ENCODE measurements around the gene SPATA3.

SPATA3 gene

DNA sequence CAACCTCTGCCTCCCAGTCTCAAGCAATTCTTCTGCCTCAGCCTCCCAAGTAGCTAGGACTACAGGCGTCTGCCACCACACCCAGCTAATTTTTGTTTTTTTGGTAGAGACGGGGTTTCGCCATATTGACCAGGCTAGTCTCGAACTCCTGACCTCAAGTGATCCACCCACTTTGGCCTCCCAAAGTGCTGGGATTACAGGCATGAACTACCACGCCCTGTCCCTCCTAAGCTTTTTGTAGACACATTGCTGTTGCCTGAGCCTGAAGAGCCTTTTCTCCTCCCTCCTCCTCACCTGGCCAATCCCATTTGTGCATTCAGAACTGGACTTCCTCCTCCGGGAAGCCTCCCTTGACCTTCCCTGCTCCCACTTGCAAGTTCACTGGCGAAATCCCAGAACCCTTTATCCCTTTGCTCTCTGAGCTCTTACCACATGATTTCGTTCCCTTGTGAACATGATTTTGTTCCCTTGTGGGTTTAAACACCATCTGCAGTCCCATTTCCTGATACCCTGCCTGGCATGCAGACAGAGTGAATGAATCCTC, 44.0 kb downstream of the SPATA3 start:
- Mint-ChIP-seq H3K27me3 (ENCODE audit: low read depth, poor library complexity) (peaks cover 67% of the 10 kb centered on the region), H3K4me3 (no peak overlapping the region), H3K9me3 (peaks cover 3% of the 10 kb centered on the region), H3K27ac (no peak overlapping the region), H3K36me3 (ENCODE audit: low read depth) (no peaks in the 10 kb centered on the region), H3K4me1 (peaks cover 7% of the 10 kb centered on the region)
- TF ChIP-seq, protein P1, sequence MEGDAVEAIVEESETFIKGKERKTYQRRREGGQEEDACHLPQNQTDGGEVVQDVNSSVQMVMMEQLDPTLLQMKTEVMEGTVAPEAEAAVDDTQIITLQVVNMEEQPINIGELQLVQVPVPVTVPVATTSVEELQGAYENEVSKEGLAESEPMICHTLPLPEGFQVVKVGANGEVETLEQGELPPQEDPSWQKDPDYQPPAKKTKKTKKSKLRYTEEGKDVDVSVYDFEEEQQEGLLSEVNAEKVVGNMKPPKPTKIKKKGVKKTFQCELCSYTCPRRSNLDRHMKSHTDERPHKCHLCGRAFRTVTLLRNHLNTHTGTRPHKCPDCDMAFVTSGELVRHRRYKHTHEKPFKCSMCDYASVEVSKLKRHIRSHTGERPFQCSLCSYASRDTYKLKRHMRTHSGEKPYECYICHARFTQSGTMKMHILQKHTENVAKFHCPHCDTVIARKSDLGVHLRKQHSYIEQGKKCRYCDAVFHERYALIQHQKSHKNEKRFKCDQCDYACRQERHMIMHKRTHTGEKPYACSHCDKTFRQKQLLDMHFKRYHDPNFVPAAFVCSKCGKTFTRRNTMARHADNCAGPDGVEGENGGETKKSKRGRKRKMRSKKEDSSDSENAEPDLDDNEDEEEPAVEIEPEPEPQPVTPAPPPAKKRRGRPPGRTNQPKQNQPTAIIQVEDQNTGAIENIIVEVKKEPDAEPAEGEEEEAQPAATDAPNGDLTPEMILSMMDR (IDR thresholded peaks at IDR 0.05), result no peak
- DNase-seq, result no peak

DNA sequence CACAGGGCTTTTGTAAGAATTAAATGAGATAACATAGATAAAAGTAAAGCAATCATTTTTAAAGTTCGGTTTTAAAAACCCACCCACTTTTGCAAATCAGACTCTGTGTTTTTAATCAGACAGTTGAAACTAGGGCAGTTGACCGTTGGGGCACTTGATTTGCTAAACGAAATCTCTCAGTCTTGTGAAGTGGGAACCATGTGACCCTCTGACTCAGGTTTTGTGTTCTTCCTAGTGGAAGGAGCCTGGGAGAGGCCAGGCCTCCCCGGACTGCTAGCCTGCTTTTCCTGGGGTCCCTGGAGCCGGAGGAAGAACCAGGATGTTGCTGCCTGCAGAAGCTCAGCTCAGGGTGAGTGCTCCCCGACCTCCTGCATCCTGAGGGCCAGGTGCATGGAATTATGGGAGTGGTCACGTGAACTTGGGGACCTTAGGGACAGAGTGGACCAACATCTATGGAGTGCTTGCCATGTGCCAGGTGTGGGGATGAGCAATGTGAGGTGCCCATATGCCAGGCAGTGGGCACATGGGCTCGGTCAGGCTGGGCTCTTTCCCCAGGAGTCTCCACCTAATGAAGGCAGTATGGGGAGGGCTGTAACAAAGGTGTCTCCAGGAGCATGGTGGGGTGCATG, 45.3 kb downstream of the SPATA3 start:
- H3K27ac Mint-ChIP-seq, result no peak overlapping the region
- DNase-seq, result no peak
- H3K36me3 Mint-ChIP-seq (ENCODE audit: low read depth), result no peaks in the 10 kb centered on the region
- peaks cover 57% of the 10 kb centered on the region for H3K27me3 Mint-ChIP-seq (ENCODE audit: low read depth, poor library complexity)
- TF ChIP-seq, protein P1 (IDR thresholded peaks at IDR 0.05), result no peak
- H3K4me1 Mint-ChIP-seq, result peaks cover 7% of the 10 kb centered on the region
- H3K4me3 Mint-ChIP-seq, result no peak overlapping the region
- peaks cover 3% of the 10 kb centered on the region for H3K9me3 Mint-ChIP-seq

DNA sequence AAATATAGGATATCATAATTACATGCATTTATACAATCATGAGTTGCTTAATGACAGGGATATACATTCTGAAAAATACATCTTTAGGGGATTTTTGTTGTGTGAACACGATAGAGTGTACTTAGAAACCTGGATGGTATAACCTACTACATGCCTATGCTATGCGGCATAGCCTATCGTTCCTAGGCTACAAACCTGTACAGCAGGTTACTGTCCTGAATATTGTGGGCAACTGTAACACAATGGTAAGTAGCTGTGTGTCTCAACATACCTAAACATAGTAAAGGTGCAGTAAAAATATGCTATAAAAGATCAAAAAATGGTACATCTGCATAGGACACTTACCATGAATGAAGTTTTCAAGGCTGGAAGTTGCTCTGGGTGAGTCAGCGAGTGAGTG, 47.9 kb downstream of the SPATA3 start:
- DNase-seq, result no peak
- TF ChIP-seq, protein P1 (IDR thresholded peaks at IDR 0.05), result no peak
- Mint-ChIP-seq H3K36me3 (ENCODE audit: low read depth) (no peaks in the 10 kb centered on the region), H3K9me3 (peaks cover 3% of the 10 kb centered on the region), H3K27me3 (ENCODE audit: low read depth, poor library complexity) (peaks cover 42% of the 10 kb centered on the region), H3K4me1 (peaks cover 1% of the 10 kb centered on the region), H3K4me3 (no peak overlapping the region), H3K27ac (no peak overlapping the region)

DNA sequence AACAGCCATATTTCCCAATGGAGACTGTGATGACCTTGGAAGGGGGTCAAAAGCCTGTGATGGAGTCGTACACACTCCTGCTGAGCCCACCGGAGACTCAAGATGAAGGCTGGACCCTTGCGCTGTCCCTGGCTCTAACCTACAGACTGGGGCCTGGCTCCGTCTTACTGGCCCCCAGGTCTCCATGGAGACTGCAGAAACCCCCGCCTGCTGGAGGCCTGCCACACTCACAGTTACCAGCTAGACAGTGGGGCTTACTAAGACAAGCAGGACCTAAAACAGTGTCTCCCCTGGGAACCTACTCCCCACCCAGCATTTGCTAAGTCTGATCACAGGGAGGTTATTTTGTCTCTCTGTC, 51.0 kb downstream of the SPATA3 start:
- no peaks in the 10 kb centered on the region for H3K9me3 Mint-ChIP-seq
- H3K4me1 Mint-ChIP-seq, result peaks cover 5% of the 10 kb centered on the region
- H3K4me3 Mint-ChIP-seq, result no peak overlapping the region
- TF ChIP-seq, protein P1 (IDR thresholded peaks at IDR 0.05), result no peak
- H3K27me3 Mint-ChIP-seq (ENCODE audit: low read depth, poor library complexity), result peaks cover 30% of the 10 kb centered on the region
- no peak overlapping the region for H3K27ac Mint-ChIP-seq
- H3K36me3 Mint-ChIP-seq (ENCODE audit: low read depth), result no peaks in the 10 kb centered on the region
- no peak for DNase-seq

DNA sequence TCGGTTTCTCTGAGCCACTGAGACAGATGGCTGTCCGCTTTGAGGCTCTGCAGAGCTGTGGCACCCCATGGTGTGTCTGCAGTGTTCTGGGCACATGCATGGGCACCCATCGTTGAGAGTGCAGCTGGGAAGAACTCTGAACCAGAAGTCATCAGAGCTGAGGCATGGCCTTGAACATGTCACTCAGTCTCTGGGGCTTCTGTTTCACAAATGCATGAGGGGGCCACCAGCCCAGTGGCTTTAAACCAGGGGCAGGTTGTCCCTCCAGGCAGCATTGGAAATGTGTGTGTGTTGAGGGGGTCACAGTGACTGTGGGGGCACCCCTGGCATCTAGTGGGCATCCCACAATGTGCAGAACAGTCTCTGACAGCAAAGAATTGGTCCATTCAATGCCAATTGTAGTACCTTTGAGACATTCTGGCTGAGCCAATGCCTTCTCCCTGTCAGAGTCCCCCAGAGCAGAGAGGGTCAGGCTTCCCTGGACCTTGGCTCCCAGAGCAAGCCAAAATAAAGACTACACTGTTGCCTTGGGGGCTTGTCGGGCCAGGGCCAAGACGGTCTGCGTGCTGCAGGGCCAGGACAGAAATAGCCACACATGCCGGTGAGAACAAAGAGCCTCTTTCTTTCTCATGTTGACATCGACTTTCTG, 51.5 kb downstream of the SPATA3 start:
- Mint-ChIP-seq H3K4me1 (peaks cover 8% of the 10 kb centered on the region), H3K4me3 (no peak overlapping the region), H3K9me3 (no peaks in the 10 kb centered on the region), H3K27me3 (ENCODE audit: low read depth, poor library complexity) (peaks cover 30% of the 10 kb centered on the region), H3K27ac (no peak overlapping the region), H3K36me3 (ENCODE audit: low read depth) (no peaks in the 10 kb centered on the region)
- TF ChIP-seq, protein P1 (IDR thresholded peaks at IDR 0.05), result no peak
- no peak for DNase-seq

Measured in nephron progenitor cell (in vitro differentiated cells).